Stimulated activated CD4-positive, alpha-beta T cell treated with anti-CD3 and anti-CD28 coated beads, Interleukin-1b, Interleukin-23, amount 100 ng/mL, for 1 hour (primary cell): ENCODE measurements around the gene JAKMIP1.
"Not testable (repeated sequence)": the region's sequence is repeated elsewhere in the genome, so short reads cannot be mapped to it uniquely, and the experiment has no call there.

Experiments used
- DNase-seq, 2 donors: peaks; one replicate each; pipeline ENCODE4 v3.0.0-alpha.2; 2020; ENCODE audit warnings: low read depth in 2 of 2

The JAKMIP1 gene

DNA sequence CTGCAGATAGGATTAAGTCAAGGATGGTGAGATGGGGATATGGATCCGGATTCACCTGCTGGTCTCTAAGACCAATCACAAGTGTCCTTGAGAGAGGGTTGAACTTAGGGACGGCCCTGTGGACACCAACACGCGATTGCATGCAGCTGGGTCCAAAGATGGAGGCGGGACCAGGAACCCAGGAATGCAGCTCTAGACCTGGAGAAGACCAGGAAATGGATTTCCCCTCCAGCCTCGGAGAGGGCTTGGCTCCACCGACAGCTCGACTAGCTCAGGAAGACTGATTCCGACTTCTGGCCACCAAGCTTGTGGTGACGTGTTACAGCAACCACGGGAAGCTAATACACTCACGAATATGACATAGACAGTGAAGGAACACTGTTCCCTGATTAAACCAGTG is 186.8 kb downstream of the JAKMIP1 start:
- no peak for DNase-seq

DNA sequence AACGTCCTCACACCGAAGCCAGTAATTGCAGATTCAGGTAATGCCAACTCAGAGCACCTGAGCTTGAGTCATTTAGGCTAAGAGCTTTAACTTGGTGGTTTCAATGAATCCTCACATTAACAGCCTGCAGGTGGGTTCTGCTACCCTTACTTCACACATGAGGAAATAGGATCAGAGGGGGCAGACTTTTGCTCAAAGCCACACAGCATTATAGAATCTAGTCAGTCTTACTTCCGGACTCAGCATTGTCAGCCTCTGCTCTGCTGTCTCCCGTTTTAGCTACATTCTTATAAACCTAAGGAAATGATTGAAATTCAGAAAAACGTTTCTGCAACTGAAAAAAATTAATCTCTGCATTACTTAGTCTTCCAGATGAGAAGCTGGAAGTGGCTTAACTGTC is 188.1 kb downstream of the JAKMIP1 start:
- no peak for DNase-seq

DNA sequence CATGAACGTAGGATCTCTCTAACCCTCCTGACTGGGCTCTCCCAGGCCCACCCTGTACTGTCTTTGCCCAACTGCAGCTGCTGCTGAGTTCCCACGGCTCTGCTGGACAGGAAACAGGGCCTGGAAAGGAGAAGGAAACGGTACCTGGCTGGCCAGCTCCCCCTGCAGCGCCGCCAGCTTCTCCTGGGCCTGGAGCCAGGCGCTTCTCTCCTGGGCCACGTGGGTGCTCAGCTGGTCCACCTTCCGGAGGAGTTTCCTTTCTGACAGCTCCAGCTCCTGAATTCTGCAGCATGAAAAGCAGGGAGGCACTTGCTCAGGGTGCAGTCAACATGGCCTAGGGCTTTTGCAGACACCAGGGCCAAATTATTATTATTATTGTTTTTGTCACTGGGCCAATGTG is 188.7 kb downstream of the JAKMIP1 start:
- no peak for DNase-seq

DNA sequence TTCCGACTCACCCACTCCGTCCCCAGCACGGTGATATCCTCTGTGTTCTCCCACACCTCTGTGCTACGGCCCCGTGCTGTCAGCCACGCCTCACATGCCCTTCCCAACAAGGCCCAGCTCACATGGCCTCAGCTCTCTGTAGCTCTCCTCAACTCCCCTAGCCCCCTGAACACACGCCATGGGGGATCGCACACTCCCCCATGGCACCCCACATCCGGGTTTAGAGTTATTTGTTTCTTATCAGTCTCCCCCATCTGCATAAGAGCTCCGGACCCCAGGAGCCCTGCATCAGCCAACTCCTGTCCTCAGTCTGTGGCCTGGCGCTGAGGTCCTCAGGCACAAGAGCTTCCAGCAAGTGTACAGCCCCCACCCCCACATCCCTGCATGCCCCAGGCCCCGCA is 189.1 kb downstream of the JAKMIP1 start:
- DNase-seq = no peak

DNA sequence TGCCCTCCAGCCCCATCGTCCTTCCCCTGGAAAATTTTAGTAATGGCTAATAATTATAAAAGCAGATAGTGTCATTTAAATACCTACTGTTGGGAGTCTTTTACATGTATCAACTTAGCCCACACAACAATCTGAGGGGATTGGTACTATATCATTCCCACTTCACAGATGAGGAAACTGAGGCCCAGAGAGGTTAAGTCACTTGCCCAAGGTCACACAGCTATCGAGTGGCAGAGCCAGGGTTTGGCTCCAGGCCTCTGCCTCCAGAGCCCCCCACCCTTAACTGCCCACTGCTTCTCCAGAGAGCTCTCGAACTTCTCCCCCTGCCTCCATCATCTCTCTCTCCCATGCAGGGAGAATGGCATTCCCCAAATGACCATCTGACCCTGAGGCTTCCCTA is 189.6 kb downstream of the JAKMIP1 start:
- DNase-seq = no peak

DNA sequence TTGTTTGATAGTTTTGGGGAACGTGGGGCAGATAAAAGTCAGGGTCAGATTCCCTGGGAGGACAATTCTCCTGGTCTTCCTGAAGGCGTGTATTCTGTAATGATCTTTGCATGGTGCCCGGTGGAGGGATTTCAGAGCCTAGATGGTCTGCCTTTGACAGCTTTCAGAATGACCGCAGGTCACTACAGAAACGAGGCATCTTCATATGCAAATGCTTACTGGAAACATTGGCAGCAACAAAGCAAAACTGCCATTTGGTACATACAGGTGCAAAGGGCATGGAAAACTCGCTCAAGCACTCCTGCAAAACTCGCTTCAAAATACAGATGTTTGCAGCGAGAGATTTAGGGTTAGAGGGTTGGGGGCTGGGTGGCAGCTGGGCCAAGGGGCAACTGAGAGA is 190.9 kb downstream of the JAKMIP1 start:
- DNase-seq = no peak

DNA sequence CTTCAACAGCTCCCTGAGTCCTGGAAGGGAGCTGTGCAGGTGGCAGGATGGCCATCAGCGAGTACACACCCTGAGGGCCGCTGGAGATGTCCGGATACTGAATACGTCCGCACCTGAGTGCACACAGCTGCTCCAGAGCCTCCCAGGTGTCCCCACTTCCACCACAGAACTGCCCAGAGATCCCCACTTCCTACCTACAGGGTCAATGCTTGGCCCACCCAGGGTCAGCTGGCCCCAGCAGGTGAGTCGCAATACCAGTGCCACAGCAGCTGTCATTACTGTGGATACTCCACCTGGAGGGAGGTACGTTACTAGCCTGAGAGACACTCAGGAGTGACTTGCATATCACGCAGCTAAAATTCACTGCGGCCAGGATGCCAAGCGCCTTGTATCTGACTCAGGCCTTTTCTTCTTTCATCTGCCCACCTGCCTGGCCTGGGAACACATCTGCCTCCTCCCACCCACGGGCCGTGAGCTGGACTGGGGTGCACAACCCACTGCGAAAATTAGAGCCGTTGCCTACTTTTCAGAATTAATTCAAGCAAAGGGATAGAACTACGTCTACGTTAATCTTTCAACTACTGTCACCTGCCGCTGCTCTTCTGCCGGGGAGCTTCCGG is 191.5 kb downstream of the JAKMIP1 start:
- DNase-seq = no peak

DNA sequence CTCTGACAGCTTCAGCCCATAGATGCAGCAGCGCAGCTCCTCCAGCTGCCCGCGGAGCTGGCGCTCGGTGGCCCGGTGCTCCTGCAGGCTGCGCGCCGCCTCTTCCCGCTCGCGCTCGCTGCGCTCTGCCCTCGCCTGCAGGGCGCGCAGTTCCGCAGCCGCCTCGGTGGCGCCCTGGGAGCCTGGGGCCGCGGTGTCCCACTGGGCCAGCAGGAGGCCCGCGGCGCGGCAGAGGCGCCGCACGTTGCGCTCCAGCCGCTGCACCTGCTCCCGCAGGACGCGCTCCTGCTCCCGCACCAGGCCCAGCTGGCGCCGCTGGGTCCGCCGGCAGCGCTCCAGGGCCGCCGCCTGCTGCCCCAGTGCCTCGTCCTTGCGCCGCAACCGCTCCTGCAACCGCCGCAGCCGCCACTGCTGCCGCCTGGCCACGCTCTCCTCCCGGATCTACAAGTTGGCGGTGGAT is 192.2 kb downstream of the JAKMIP1 start:
- DNase-seq = no peak

DNA sequence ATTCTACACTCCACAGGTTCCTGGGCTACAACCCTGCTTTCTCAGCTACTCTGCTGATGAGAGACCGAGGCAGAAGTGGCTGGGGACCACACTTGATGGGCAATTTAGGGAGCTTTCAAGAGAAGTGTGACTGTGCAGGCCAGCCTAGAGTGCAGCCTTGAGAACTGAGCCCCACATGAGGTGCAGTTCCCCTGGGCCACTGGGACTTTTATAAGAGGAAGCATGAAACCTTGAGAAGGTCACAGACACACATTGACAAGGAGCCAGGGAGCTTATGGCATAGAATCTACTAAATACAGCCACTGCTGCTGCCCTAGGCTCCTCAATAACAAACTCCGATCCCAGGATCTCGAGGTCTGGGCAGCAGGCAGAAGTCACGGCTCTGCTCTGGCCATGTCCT is 195.2 kb downstream of the JAKMIP1 start:
- no peak for DNase-seq

DNA sequence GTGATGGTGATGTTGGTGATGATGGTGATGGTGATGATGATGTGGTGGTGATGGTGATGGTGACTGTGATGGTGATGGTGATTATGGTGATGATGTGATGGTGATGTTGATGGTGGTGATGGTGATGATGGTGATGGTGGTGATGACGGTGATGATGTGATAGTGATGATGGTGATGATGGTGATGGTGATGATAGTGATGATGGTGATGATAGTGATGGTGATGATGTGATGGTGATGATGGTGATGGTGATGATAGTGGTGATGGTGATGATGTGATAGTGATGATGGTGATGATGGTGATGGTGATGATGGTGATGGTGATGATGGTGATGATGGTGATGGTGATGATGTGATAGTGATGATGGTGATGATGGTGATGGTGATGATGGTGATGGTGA is 196.9 kb downstream of the JAKMIP1 start:
- DNase-seq = not testable (repeated sequence)

DNA sequence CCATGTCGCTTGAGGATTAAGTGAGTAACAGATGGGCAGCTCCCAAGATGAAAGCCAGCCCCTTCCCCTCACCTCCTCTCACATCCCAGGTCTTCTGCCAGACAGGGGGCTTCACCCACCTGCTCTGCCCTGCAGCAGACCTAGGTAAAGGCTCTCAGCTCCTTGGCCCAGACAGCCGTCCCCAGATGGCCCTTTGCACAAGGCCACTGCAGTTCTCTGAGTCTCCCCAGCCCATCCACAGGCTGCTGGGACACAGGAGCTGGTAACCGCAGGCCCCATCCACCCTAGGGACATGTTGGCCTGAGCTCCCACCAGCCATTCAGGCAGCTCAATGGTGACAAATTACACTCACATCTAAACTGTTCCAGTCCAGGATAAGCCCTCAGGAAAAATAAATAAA is 197.4 kb downstream of the JAKMIP1 start:
- DNase-seq = no peak

DNA sequence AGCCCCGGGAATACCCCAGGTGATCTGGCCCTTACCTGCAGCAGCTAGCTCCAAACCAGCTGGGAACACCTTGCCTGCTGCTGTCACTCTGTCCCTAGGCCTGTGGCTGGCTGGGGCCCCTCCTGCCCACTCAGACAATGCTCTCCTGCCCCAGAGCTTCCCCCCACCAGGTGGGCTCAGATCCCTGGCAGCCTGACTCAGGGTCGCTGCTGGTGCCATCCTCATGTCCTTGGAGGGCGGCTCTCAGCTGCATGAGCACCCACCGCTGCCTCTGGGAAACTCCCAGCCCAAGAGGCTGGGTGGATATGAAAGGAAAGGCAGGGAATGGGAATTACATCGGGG is 197.9 kb downstream of the JAKMIP1 start:
- no peak for DNase-seq

DNA sequence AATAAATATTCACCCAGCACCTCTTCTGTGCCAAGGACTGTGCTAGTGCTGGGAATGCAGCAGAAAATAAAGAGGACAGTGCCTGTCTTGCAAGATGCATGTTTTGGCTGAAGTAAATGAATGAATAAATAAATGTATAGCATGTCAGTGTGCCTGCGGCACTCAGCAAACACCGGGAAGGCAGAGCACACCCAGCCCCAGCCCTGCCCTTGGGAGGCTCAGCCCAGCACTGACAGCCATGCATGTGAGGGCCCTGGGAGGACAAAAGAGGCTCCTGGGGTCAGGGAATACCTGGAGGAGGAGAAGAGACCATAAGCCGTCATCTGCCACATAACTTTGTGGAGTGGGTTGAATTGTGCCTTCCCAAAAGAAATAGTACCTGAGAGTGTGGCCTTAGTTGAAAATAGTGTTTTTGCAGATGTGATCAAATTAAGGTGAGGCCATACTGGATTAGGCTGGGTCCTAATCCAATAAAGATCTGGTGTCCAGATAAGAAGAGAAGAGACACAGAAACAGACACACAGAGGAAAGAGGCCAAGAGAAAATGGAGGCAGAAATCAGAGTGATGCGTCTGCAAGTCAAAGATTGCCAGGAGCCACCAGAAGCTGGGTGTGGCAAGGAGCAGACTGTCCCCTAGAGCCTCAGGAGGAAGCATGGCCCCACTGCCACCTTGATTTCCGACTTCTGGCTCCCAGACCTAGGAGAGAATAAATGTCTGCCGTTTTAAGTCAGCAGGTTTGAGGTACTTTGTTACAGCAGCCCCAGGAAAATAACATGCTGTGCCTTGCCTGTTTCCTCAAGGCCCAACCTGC is 198.5 kb downstream of the JAKMIP1 start:
- no peak for DNase-seq

DNA sequence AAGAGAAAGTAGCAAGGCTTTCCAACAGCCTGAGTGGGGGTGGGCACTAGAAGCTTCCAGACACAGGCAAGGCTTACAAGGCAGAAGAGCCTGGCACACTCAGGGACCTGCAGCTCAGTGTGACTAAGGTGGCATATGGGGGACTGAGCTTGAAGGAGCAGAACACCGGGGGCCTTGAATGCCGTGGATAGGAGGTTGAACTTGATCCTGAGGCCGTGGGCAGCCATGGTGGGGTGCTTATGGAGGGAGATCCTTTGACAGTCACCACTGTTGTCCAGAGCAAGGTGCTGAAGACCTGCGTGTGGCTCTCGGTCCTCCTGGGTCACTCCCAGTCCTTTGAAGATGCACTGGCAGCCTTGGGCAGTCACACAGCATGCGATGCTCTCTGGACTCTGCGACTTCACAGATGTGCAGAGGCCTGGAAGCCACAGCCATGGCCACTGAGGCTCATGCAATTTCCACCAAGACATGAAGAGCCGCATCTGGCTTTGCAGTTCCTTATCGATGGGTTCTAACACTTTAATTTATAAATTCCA is 200.5 kb downstream of the JAKMIP1 start:
- no peak for DNase-seq

DNA sequence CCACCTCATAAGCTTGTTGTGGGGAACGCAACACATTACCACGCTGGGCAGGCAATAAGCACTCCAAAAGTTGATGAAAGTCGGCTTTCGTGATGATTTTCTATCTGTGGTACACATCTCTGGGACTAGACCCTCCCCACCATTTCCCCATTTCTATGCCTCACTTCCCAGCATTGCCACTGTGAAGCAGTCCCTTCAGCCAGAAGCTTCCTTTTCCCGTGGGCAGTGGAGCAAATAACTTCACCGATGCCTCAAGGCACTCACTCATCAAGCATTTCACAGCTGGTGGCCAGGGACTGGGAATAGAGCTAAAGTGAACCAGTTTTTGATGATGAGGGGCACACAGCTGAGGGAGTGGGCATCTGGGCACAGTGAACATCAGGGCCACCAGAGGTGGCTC is 201.0 kb downstream of the JAKMIP1 start:
- DNase-seq = no peak

DNA sequence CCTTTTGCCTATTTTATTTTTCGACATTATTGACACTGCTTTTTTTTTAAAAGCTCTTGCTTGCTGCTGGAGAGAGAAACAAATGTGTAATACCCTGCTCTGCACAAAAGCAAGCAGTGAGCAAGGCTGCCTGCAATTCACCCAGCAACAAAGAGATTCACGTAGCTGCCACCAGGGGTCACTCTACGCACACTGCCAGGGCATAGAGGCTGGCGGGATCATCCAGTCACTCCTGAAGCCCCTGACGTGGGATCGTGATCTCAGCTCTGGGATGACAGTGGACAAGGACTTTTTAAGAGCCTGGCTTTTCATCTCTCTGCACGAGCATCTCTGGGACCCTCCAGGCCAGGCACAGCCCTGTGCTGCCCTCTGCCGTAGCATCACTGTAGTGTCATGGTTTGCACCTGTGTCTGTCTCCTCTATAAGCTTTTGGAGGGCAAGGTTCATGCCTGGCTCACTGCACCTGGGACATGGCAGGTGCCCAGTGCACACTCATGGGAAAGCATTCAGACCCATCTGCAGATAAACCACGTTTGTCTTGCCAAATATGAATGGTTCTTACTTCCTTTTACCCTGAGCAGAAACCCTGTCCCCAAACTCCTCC is 201.9 kb downstream of the JAKMIP1 start:
- no peak for DNase-seq

DNA sequence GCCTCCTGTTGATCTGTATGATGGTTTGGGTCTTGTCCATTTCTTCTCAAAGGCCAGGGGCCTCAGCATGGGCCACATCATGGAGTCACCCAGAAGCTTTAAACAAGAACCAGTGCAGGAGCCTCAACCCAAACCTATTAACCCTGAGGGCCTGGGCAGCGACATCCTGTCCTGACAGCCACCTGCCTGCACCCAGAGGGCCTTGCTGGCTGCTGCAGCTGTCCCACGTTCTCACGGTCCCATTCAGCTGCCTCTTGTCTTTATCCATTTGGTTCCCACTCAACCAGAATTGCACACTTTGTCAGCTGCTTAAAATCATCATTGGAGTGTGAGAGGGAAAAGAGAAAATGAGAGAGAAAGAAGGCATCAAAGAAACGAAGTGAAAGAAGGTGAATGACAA is 203.7 kb downstream of the JAKMIP1 start:
- DNase-seq = no peak

DNA sequence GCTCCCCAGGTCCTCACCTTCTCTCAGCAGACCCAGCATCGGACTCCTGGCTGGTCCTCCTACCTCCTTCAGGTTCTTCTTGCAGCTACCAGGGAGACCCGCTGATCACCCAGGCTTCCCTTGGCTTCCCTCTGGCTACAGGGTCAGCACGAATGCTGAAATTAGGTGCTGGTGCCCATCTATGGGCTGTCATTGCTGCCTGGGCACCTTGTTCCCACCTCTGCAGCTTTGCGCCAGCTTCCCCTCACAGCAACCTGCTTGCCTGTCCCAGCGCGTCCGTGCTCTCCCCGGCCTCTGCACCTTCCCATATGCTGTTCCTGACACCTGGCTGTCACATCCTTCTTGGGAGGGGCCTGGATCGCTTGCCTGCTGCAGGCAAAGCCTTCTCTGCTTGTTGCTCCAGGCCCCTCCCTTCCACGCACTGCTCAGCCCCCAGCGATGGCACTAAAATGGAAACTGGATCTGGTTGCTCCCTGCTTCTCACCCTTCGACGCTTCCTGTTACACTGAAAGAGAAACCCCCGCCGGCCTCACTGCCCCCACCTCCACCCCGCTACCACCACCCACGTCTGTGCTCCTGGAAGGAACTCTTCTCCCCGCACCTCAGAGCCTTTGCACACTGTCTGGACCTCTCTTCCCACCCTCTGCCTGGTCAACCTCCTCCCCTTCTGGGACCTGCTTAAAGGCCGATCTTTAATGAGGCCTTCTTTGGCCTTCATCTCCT is 204.3 kb downstream of the JAKMIP1 start:
- DNase-seq = no peak

DNA sequence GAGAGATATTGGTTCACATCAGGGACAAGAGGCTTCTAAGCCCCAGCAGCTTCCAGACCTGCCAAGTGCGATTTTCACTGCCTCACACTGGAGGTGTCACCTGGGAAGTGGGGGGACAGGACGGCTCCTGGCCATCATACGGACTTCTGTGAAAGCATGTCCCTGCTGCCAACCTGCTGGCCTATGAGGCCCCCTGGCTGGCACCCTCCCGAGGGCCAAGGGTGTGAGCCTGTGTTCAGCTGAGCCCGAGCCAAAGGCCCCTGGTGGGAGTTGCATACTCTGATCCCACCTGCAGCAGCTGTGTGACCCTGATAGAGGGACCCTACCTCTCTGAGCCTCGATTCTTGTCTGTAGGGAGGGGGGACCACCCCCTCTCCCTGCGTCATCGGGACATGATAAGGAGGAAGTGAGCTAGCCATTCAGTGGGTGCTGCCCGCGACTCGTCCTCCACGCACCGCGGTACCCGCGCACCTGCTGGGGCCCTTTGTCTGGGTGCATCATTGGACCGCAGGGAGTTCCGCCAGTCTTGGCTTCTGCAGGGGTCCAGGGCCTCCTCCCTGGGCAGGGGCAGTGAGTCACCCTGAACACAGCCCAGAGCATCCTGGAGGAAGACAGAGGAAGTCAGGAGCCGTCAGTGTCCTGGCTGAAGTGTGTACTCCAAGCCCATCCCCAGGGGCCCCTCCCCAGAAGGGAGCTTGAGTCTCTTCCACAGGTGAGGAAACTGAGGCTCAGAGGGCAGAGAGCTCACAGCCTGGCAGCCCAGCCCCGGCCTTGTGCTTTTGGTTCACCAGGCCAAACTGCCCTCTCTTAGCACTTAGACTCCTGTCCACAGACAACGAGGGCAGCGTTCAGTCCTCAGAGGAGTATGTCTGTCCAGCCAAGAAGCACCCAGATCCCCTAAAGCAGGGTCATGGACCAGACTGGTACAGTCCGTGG is 206.2 kb downstream of the JAKMIP1 start:
- no peak for DNase-seq

DNA sequence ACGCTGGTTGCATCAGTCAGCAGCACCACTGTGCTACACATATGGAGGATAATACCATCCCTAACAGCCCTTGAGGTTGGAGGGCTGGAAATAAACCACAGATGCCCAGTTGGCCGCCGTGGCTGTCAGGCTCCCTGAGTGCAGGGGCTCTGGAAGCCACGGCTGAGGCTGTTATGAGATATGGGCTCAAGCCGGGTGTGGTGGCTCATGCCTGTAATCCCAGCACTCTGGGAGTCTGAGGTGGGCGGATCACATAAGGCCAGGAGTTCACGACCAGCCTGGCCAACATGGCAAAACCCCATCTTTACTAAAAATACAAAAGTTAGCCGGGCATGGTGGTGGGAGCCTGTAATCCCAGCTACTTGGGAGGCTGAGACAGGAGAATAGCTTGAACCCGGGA is 207.0 kb downstream of the JAKMIP1 start:
- not testable (repeated sequence) for DNase-seq

DNA sequence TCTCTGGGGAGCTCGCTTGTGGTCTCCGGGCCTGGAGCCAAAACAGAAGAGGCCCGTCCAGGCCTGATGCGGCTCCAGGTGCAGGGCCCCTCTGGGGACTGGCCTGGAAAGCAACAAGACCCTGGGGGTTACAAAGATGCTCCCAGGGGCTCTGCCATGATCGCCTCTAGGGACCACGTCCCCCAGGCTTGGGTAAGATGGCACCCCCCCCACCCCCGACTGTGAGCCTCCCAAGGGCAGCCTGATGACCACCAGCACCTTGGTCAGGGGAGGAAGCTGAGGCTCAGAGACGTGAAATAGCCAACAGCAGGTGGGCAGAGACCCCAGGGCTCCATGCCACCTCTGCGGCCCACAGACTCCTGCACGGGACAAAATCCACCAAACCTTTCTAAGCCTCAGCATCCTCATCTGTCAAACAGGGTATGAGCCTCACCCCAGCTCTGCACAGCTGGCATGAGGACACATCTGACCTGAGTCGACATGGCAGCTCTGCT is 207.5 kb downstream of the JAKMIP1 start:
- no peak for DNase-seq
